Measurements from ENCODE around the gene KCNG2. TPM values are rescaled to one million over a fixed set of nuclear protein-coding genes. Genes with fewer than 3 reads are reported as not detected.

KCNG2 gene
- total RNA-seq, 2 donors from 2014 or later, result 1.5 TPM; not detected in 1

DNA sequence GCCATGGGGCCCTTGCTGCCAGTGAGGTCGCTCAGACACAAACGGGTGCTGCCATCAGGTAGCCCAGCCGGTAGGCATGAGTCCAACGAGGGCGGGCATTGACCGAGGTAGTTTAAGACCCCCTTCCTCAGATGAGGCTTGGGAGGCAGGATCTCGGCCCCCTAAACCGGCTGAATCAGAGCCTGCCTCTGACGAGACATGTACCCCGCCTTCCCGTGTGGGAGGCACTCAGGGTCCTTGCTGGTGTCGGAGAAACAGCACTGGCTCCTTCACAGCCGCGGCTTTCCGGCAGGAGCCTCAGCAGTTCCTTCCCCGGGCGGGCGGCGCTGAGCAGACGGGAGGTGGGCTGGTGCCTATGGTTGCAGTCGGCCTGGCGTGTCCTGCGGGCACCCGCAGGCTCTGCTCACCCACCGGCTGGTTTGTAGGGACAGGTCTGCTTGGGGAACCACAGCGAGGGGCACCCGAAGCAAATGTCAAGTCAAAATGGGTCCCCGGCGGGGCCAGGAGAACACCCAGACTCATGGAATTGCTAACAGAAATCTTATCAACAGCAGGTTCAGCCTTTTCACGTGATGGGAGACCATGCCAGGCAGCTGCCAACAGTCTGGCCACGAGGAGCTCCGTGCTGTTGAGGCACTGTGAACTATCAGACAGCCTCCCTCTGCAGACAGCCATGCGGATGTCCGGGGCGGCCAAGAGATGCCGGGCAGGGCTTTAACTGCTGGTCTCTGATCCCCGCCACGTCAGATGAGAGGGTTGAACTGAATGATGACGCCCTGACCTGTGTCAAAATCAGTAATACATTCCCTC lies 2.8 kb downstream of the KCNG2 start:
- Histone ChIP-seq H3K4me3 (no peak overlapping the region), H3K4me1 (ENCODE audit: control insufficient read depth in 1 of 2, low read depth in 2 of 2) (peaks cover 0 to 4% of the 10 kb centered on the region in 2 donors), H3K27me3 (replicated peaks; ENCODE audit: insufficient read depth) (peaks cover 9% of the 10 kb centered on the region), H3K27ac (no peak overlapping the region), H3K9me3 (no peaks in the 10 kb centered on the region), H3K36me3 (no peaks in the 10 kb centered on the region)
- ATAC-seq (ENCODE audit: insufficient number of reproducible peaks, low FRiP score, low read depth), result no peak
- no peak for DNase-seq (ENCODE audit: low spot score)
- TF ChIP-seq CTCF (IDR thresholded peaks at IDR 0.05), result no peak

GRCh38 chr18:79801217-79801616 lies 3.5 kb downstream of the KCNG2 start:
- no peak for TF ChIP-seq CTCF (IDR thresholded peaks at IDR 0.05)
- H3K4me1 ChIP-seq (ENCODE audit: control insufficient read depth in 1 of 2, low read depth in 2 of 2), result peaks cover 0 to 4% of the 10 kb centered on the region in 2 donors
- H3K9me3 ChIP-seq, result no peaks in the 10 kb centered on the region
- no peak overlapping the region for H3K27ac ChIP-seq
- H3K27me3 ChIP-seq (replicated peaks; ENCODE audit: insufficient read depth), result peaks cover 9% of the 10 kb centered on the region
- DNase-seq (ENCODE audit: low spot score) (no peak), ATAC-seq (ENCODE audit: insufficient number of reproducible peaks, low FRiP score, low read depth) (no peak)
- no peak overlapping the region for H3K4me3 ChIP-seq
- H3K36me3 ChIP-seq, result no peaks in the 10 kb centered on the region

GRCh38 chr18:79801641-79802040 lies 3.9 kb downstream of the KCNG2 start:
- Histone ChIP-seq H3K36me3 (no peaks in the 10 kb centered on the region), H3K27ac (no peak overlapping the region), H3K9me3 (no peaks in the 10 kb centered on the region), H3K4me1 (ENCODE audit: control insufficient read depth in 1 of 2, low read depth in 2 of 2) (peaks cover 0 to 4% of the 10 kb centered on the region in 2 donors), H3K27me3 (replicated peaks; ENCODE audit: insufficient read depth) (peaks cover 9% of the 10 kb centered on the region), H3K4me3 (no peak overlapping the region)
- no peak for DNase-seq (ENCODE audit: low spot score)
- no peak for ATAC-seq (ENCODE audit: insufficient number of reproducible peaks, low FRiP score, low read depth)
- no peak for TF ChIP-seq CTCF (IDR thresholded peaks at IDR 0.05)

DNA sequence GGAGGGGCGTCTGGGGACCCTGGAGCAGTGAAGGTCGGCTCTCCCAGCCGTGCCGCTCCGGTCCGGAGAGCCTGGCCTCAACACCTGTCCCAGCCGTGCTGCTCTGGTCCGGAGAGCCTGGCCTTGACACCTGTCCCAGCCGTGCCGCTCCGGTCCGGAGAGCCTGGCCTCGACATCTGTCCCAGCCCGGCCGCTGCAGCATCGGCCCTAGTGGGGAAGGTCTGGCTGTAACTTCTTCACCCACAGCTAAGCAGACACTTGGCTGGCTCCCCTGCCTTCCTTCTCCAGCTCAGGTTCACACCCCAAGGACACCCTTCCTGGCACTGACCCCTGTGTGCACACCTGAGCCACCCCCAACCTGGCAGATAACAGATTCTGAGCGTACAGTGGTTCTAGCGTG lies 4.6 kb downstream of the KCNG2 start:
- Histone ChIP-seq H3K9me3 (no peaks in the 10 kb centered on the region), H3K27ac (no peak overlapping the region), H3K36me3 (no peaks in the 10 kb centered on the region), H3K4me1 (ENCODE audit: control insufficient read depth in 1 of 2, low read depth in 2 of 2) (peaks cover 0 to 4% of the 10 kb centered on the region in 2 donors), H3K27me3 (replicated peaks; ENCODE audit: insufficient read depth) (peaks cover 9% of the 10 kb centered on the region), H3K4me3 (no peak overlapping the region)
- TF ChIP-seq CTCF (IDR thresholded peaks at IDR 0.05), result no peak
- ATAC-seq (ENCODE audit: insufficient number of reproducible peaks, low FRiP score, low read depth) (no peak), DNase-seq (ENCODE audit: low spot score) (no peak)

DNA sequence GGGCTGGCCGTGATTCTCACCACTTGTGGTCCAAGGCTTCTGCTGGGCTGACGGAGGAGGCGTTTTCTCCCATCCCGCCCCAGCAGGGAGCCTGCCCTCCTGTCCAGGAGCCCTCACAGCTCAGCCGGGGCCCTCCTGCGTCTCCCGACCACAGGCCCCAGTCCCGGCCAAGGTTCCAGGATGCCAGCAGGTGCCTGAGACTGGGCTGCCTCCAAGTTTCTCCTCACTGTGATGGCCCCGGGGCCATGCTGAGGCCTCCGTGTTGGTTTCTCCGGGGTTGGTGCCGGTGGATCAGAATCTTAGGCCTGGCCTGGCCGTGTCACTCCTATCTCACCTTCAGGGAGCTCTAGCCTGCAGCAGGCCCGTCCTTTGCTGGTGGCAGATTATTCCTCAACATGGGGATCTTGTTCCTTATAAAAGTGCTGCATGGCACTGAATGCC lies 5.9 kb downstream of the KCNG2 start:
- ATAC-seq (ENCODE audit: insufficient number of reproducible peaks, low FRiP score, low read depth), result no peak
- DNase-seq (ENCODE audit: low spot score), result no peak
- Histone ChIP-seq H3K27ac (no peak overlapping the region), H3K4me3 (no peak overlapping the region), H3K4me1 (ENCODE audit: control insufficient read depth in 1 of 2, low read depth in 2 of 2) (peaks cover 0 to 2% of the 10 kb centered on the region in 2 donors), H3K9me3 (no peaks in the 10 kb centered on the region), H3K27me3 (replicated peaks; ENCODE audit: insufficient read depth) (peaks cover 9% of the 10 kb centered on the region), H3K36me3 (no peaks in the 10 kb centered on the region)
- TF ChIP-seq CTCF (IDR thresholded peaks at IDR 0.05), result no peak

Measured in thoracic aorta (tissue), 2 donors.